CD4-positive, alpha-beta T cell treated with Interleukin-15 for 4 hours (primary cell): Measurements from ENCODE around the gene OR10AD1.
"Not testable (repeated sequence)": the region's sequence is repeated elsewhere in the genome, so short reads cannot be mapped to it uniquely, and the experiment has no call there.

Source experiments
- DNase-seq: peaks from one replicate; pipeline ENCODE4 v3.0.0-alpha.2; 2020; ENCODE audit warnings: low spot score

The OR10AD1 gene

DNA sequence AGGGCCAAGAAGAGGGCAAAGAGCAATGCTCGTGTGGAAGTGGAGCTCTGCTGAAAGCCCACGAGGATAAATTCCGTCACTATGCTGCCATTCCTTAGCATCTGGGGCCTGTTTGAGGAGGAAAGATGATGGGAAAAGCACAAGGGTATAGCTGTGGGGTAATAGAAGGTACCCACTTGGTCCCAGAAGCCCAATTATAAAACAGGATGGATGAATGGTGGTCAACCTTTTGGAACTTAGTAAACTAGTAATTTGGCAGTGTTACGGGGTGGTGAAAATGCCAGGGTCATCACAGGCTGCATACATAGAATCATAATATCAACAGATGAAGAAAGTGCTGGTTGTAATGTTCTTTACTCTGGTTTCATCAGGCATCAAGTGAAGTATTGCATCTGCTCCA, at the start of gene OR10AD1:
TSS of gene OR10AD1 (minus strand) at position 101 of the 400 bp plus-strand sequence. CDS start at position 101, 0 bp downstream.
- DNase-seq, result no peak

DNA sequence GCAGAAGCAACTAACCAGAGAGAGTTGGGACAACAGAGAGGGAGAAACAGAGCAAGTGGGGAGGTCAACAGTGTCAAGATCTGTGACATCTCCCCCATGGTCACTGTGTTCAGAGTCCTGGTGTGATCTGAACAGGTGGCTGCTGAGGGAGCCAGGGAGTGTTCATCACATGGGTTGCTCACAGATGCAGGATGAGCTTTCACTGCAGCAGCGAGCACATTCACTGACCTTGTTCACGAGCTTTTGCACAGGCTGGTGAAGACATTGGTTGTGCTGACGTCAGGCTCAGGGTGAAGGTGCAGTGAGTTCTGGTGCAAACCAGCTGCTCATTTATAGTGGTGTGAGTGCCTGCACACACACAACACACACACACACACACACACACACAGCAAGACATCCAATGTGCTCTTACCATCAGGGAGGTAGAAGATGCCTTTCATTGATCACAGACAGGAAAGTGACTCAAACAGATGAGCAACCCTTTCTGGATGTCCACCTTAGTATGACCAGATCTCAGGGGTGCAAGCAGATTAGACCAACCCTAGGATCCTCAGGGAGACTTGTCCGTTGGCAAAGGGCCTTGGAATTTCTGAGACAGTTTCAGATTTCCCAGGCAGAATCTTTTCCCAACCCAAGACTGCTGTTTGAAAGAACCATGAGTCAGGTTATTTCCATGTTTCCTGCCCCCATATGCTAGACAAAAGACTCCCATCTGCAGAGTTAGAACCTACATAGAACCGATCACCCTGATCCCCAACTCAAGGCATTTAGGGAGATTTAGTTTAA, 44.3 kb upstream of the OR10AD1 start:
- DNase-seq, result no peak

- no peak for DNase-seq
These were observed 34.1 kb upstream of the OR10AD1 start for GRCh38 chr12:48237162-48237561.

- DNase-seq, result no peak
These were observed 32.8 kb upstream of the OR10AD1 start for GRCh38 chr12:48235796-48236333.

- not testable (repeated sequence) for DNase-seq
These were observed 28.3 kb upstream of the OR10AD1 start for GRCh38 chr12:48231169-48231958.

DNA sequence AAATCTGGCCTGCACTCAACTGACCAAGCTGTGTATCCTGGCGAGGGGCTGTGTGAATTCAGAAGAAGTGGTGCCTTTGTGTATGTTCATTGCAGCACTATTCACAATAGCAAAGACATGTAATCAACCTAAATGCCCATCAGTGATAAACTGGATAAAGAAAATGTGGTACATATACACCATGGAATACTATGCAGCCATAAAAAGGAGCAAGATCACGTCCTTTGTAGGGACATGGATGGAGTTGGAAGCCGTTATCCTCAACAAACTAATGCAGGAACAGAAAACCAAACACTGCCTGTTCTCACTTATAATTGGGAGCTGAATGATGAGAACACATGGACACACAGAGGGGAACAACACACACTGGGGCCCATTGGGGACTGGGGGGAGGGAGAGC, 21.4 kb upstream of the OR10AD1 start:
- DNase-seq, result not testable (repeated sequence)

GRCh38 chr12:48221645-48222044, 18.6 kb upstream of the OR10AD1 start:
- no peak for DNase-seq

- DNase-seq, result no peak
These were observed 17.6 kb upstream of the OR10AD1 start for GRCh38 chr12:48220701-48221100.

DNA sequence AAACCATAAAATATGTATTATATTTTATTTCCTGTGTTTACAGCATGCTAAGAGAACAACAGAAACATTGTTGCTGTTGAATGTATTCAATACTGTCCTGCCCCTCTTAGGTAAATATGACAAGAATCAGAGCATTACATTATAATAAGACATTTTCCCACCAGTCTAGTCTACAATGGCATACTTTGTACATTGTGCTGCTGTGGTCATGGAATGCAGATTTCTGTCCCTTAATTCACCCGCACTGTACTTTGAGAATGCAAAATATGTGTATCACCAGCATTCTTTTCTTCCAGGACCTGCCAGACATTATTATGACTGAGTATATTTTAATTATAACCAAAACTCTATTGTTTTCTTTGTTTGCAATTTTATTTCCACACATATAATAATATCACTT, 16.5 kb upstream of the OR10AD1 start:
- DNase-seq, result no peak

DNA sequence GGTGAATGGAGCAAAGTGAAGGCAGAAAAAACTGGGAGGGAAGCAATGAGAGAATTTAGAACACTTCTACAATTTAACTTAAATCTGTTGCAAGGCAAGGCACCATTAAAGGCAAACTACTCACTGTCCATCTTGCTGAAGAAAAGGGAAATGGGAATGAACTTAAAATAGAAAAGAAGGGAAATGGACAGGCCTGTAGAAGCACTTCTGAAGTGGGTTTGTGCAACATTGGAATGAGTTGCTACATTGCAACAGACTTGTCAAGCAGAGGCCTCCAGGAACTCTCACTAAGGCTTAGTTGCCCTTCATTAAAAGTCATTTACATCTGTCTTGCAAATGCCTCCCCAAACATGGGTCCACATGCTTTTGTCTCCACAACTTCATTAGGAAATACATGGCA, 13.7 kb upstream of the OR10AD1 start:
- no peak for DNase-seq

GRCh38 chr12:48209495-48209894, 6.4 kb upstream of the OR10AD1 start:
- DNase-seq, result not testable (repeated sequence)

- DNase-seq, result no peak
These were observed 326 bp downstream of the OR10AD1 start for GRCh38 chr12:48202766-48203165.

GRCh38 chr12:48201516-48201915, 1.6 kb downstream of the OR10AD1 start:
- no peak for DNase-seq

DNA sequence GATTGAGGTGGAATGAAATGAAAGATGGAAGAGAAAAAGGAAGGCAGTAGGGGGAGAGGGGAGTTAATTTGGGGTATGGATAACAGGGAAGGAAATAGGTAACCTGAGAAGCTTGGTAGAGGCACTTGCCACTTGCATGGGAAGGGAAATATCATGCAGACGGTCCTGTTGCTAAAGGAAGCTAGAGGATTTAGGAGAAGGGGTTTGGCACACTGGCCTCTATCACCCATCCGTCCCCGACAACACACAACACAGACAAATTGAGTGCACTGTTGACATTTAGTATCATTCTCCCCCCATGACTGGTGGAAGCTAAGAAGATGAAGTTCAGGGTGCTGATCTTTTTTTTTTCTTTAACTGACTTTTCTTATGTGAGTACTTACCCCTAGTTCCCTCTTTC, 2.0 kb downstream of the OR10AD1 start:
- no peak for DNase-seq

GRCh38 chr12:48199774-48200221, 3.3 kb downstream of the OR10AD1 start:
- peak; percentile 16 for DNase-seq

- no peak for DNase-seq
These were observed 4.1 kb downstream of the OR10AD1 start for GRCh38 chr12:48198985-48199384.

GRCh38 chr12:48198672-48198971, 4.5 kb downstream of the OR10AD1 start:
- peak; percentile 23 for DNase-seq

GRCh38 chr12:48197971-48198671, 5.0 kb downstream of the OR10AD1 start:
- DNase-seq, result peak; percentile 91

- DNase-seq, result peak; percentile 40
These were observed 5.5 kb downstream of the OR10AD1 start for GRCh38 chr12:48197549-48197970.

GRCh38 chr12:48194799-48195201, 8.3 kb downstream of the OR10AD1 start:
- no peak for DNase-seq

GRCh38 chr12:48193623-48194022, 9.5 kb downstream of the OR10AD1 start:
- DNase-seq, result no peak

- no peak for DNase-seq
These were observed 10.2 kb downstream of the OR10AD1 start for GRCh38 chr12:48192861-48193260.
